Testis (tissue), 2 donors: ENCODE results near the gene PPP6R3.

ENCODE experiments used
- POLR2A ChIP-seq: fragments of 450-650 bp; IDR thresholded peaks from one replicate; pipeline ENCODE4 v1.6.1; 2017; ENCODE audit warnings: antibody characterized with exemption, mild to moderate bottlenecking, moderate library complexity
- TF ChIP-seq, protein P1 (sequence below), 3 experiments: fragments of 450-650 bp in 2 of 3; fragments of 200-600 bp in 1 of 3; sonication (generic) in 1 of 3; IDR thresholded peaks; one replicate each; pipeline ENCODE4 v1.5.1; 2016 to 2019; ENCODE audit warnings: antibody characterized with exemption in 3 of 3, mild to moderate bottlenecking in 2 of 3, moderate library complexity in 1 of 3

DNA sequence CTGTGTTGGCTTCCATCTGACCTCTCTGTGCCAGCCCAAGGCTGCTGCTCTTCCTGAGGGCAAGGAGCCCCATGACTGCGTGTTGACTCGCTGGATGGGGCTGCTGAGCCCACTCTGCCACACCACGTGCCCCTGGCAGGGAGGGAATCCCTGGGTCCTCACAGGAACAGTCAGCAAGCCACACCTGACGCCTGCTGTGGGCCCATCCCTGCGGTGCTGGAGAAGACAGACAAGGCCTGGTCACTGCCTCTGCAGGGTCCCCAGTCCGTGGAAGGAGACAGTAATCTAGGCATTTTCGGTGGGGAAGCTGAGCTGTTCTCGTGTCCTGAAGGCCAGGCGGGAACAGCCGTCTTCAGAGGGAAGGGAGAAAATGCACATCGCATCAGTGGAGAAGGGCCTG lies 10.6 kb upstream of the PPP6R3 start:
- TF ChIP-seq, protein P1, sequence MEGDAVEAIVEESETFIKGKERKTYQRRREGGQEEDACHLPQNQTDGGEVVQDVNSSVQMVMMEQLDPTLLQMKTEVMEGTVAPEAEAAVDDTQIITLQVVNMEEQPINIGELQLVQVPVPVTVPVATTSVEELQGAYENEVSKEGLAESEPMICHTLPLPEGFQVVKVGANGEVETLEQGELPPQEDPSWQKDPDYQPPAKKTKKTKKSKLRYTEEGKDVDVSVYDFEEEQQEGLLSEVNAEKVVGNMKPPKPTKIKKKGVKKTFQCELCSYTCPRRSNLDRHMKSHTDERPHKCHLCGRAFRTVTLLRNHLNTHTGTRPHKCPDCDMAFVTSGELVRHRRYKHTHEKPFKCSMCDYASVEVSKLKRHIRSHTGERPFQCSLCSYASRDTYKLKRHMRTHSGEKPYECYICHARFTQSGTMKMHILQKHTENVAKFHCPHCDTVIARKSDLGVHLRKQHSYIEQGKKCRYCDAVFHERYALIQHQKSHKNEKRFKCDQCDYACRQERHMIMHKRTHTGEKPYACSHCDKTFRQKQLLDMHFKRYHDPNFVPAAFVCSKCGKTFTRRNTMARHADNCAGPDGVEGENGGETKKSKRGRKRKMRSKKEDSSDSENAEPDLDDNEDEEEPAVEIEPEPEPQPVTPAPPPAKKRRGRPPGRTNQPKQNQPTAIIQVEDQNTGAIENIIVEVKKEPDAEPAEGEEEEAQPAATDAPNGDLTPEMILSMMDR (IDR thresholded peaks at IDR 0.05) = no peak
- no peak for TF ChIP-seq POLR2A
